Measurements from ENCODE around the gene APOBEC3G. TPM values are rescaled to one million over a fixed set of nuclear protein-coding genes. Genes with fewer than 3 reads are reported as not detected.
"Not testable (repeated sequence)": the region's sequence is repeated elsewhere in the genome, so short reads cannot be mapped to it uniquely, and the experiment has no call there.

Gene APOBEC3G
- total RNA-seq, 1 donor from 2014 or later = 6.6 TPM

- no peak for DNase-seq
Observed at GRCh38 chr22:39068033-39068785, 8.9 kb upstream of the APOBEC3G start.

GRCh38 chr22:39070186-39070585 is 6.9 kb upstream of the APOBEC3G start:
- no peak for DNase-seq

GRCh38 chr22:39072581-39072981 is 4.5 kb upstream of the APOBEC3G start:
- DNase-seq = not testable (repeated sequence)

- no peak for DNase-seq
Observed at GRCh38 chr22:39073981-39074380, 3.1 kb upstream of the APOBEC3G start.

- not testable (repeated sequence) for DNase-seq
Observed at GRCh38 chr22:39076155-39077025, 685 bp upstream of the APOBEC3G start.

GRCh38 chr22:39077912-39078311 is 837 bp downstream of the APOBEC3G start:
- not testable (repeated sequence) for DNase-seq

- DNase-seq = no peak
Observed at GRCh38 chr22:39078329-39078728, 1.3 kb downstream of the APOBEC3G start.

GRCh38 chr22:39079054-39079637 is 2.1 kb downstream of the APOBEC3G start:
- not testable (repeated sequence) for DNase-seq

- peak; percentile 42 for DNase-seq
Observed at GRCh38 chr22:39080052-39080762, 3.1 kb downstream of the APOBEC3G start.

GRCh38 chr22:39081016-39081415 is 3.9 kb downstream of the APOBEC3G start:
- DNase-seq = no peak

GRCh38 chr22:39081598-39081997 is 4.5 kb downstream of the APOBEC3G start:
- DNase-seq = no peak

- no peak for DNase-seq
Observed at GRCh38 chr22:39083212-39084165, 6.4 kb downstream of the APOBEC3G start.

GRCh38 chr22:39084666-39085065 is 7.6 kb downstream of the APOBEC3G start:
- DNase-seq = no peak

- no peak for DNase-seq
Observed at GRCh38 chr22:39087098-39087497, 10.0 kb downstream of the APOBEC3G start.

- peak; percentile 75 for DNase-seq
Observed at GRCh38 chr22:39087881-39088684, 11.0 kb downstream of the APOBEC3G start.

- no peak for DNase-seq
Observed at GRCh38 chr22:39088685-39089032, 11.6 kb downstream of the APOBEC3G start.

- no peak for DNase-seq
Observed at GRCh38 chr22:39089928-39090327, 12.9 kb downstream of the APOBEC3G start.

GRCh38 chr22:39090426-39091064 is 13.5 kb downstream of the APOBEC3G start:
- no peak for DNase-seq

Measured in tongue (tissue), 2 donors.